ENCODE measurements around the gene PLXNA2.

The PLXNA2 gene

GRCh38 chr1:208256556-208256955 lies 12.4 kb upstream of the PLXNA2 start:
- TF ChIP-seq REST (IDR thresholded peaks at IDR 0.05; ENCODE audit: insufficient read depth in 1 of 2, low read depth in 2 of 2, low read length in 2 of 2), result no peak
- no peak for TF ChIP-seq TAF1 (IDR thresholded peaks at IDR 0.05; ENCODE audit: borderline replicate concordance, insufficient read depth, low read length)
- no peak for TF ChIP-seq FOXP2 (optimal IDR thresholded peaks at IDR 0.05; ENCODE audit: borderline replicate concordance, extremely low read depth, extremely low read length, insufficient read depth)
- no peak for TF ChIP-seq SIN3A (IDR thresholded peaks at IDR 0.05; ENCODE audit: borderline replicate concordance, insufficient read depth, low read length)
- no peak for TF ChIP-seq POLR2AphosphoS5 (IDR thresholded peaks at IDR 0.05; ENCODE audit: low read depth, low read length)

- no peak for TF ChIP-seq FOXP2 (optimal IDR thresholded peaks at IDR 0.05; ENCODE audit: borderline replicate concordance, extremely low read depth, extremely low read length, insufficient read depth)
- TF ChIP-seq SIN3A (IDR thresholded peaks at IDR 0.05; ENCODE audit: borderline replicate concordance, insufficient read depth, low read length), result no peak
- TF ChIP-seq POLR2AphosphoS5 (IDR thresholded peaks at IDR 0.05; ENCODE audit: low read depth, low read length), result no peak
- no peak for TF ChIP-seq TAF1 (IDR thresholded peaks at IDR 0.05; ENCODE audit: borderline replicate concordance, insufficient read depth, low read length)
- TF ChIP-seq REST (IDR thresholded peaks at IDR 0.05; ENCODE audit: insufficient read depth in 1 of 2, low read depth in 2 of 2, low read length in 2 of 2), result no peak
Measured at GRCh38 chr1:208256091-208256490, 11.9 kb upstream of the PLXNA2 start.

GRCh38 chr1:208254862-208255261 lies 10.7 kb upstream of the PLXNA2 start:
- TF ChIP-seq POLR2AphosphoS5 (IDR thresholded peaks at IDR 0.05; ENCODE audit: low read depth, low read length) (no peak), TAF1 (IDR thresholded peaks at IDR 0.05; ENCODE audit: borderline replicate concordance, insufficient read depth, low read length) (no peak), FOXP2 (optimal IDR thresholded peaks at IDR 0.05; ENCODE audit: borderline replicate concordance, extremely low read depth, extremely low read length, insufficient read depth) (no peak), SIN3A (IDR thresholded peaks at IDR 0.05; ENCODE audit: borderline replicate concordance, insufficient read depth, low read length) (no peak), REST (IDR thresholded peaks at IDR 0.05; ENCODE audit: insufficient read depth in 1 of 2, low read depth in 2 of 2, low read length in 2 of 2) (no peak)

- TF ChIP-seq REST (IDR thresholded peaks at IDR 0.05; ENCODE audit: insufficient read depth in 1 of 2, low read depth in 2 of 2, low read length in 2 of 2) (no peak), TAF1 (IDR thresholded peaks at IDR 0.05; ENCODE audit: borderline replicate concordance, insufficient read depth, low read length) (no peak), FOXP2 (optimal IDR thresholded peaks at IDR 0.05; ENCODE audit: borderline replicate concordance, extremely low read depth, extremely low read length, insufficient read depth) (no peak), POLR2AphosphoS5 (IDR thresholded peaks at IDR 0.05; ENCODE audit: low read depth, low read length) (no peak), SIN3A (IDR thresholded peaks at IDR 0.05; ENCODE audit: borderline replicate concordance, insufficient read depth, low read length) (no peak)
Measured at GRCh38 chr1:208254376-208254775, 10.2 kb upstream of the PLXNA2 start.
